Rectal smooth muscle tissue (tissue), 1 donor: Measurements from ENCODE around the gene GATD1.

ENCODE experiments used
- H3K27ac ChIP-seq: one replicate; pipeline ENCODE4 v1.7.0; 2013; ENCODE audit warnings: low read depth, low read length, inconsistent platforms
- H3K27me3 ChIP-seq: one replicate; pipeline ENCODE4 v1.7.0; 2013; ENCODE audit warnings: low read length; ENCODE audit not compliant: control insufficient read depth, insufficient read depth
- H3K36me3 ChIP-seq: one replicate; pipeline ENCODE4 v1.7.0; 2013; ENCODE audit warnings: low read length; ENCODE audit not compliant: control insufficient read depth, insufficient read depth
- H3K4me1 ChIP-seq: one replicate; pipeline ENCODE4 v1.7.0; 2013; ENCODE audit warnings: low read length; ENCODE audit not compliant: control insufficient read depth, insufficient read depth
- H3K4me3 ChIP-seq: one replicate; pipeline ENCODE4 v1.7.0; 2013; ENCODE audit warnings: low read length
- H3K9ac ChIP-seq: one replicate; pipeline ENCODE4 v1.7.0; 2013; ENCODE audit warnings: low read length

The GATD1 gene

GRCh38 chr11:765802-766091, 11.5 kb downstream of the GATD1 start:
- no peak overlapping the region for H3K4me3 ChIP-seq
- H3K4me1 ChIP-seq, result no peaks in the 10 kb centered on the region
- H3K27me3 ChIP-seq, result no peaks in the 10 kb centered on the region
- peaks cover 34% of the 10 kb centered on the region for H3K36me3 ChIP-seq
- no peak overlapping the region for H3K9ac ChIP-seq
- H3K27ac ChIP-seq, result no peak overlapping the region

- no peaks in the 10 kb centered on the region for H3K4me1 ChIP-seq
- peaks cover 32% of the 10 kb centered on the region for H3K36me3 ChIP-seq
- no peak overlapping the region for H3K9ac ChIP-seq
- H3K4me3 ChIP-seq, result no peak overlapping the region
- no peaks in the 10 kb centered on the region for H3K27me3 ChIP-seq
- H3K27ac ChIP-seq, result no peak overlapping the region
Observed at GRCh38 chr11:765025-765801, 12.1 kb downstream of the GATD1 start.

GRCh38 chr11:764322-765024, 12.8 kb downstream of the GATD1 start:
- Histone ChIP-seq H3K27ac (no peak overlapping the region), H3K9ac (no peak overlapping the region)

GRCh38 chr11:763549-764321, 13.6 kb downstream of the GATD1 start:
- H3K27ac ChIP-seq, result no peak overlapping the region
- H3K36me3 ChIP-seq, result peaks cover 34% of the 10 kb centered on the region
- no peaks in the 10 kb centered on the region for H3K4me1 ChIP-seq
- H3K4me3 ChIP-seq, result no peak overlapping the region
- no peak overlapping the region for H3K9ac ChIP-seq
- H3K27me3 ChIP-seq, result no peaks in the 10 kb centered on the region

More at GRCh38 chr11:764322-765024, 12.8 kb downstream of the GATD1 start:
- Histone ChIP-seq H3K27me3 (no peaks in the 10 kb centered on the region), H3K36me3 (peaks cover 32% of the 10 kb centered on the region), H3K4me1 (no peaks in the 10 kb centered on the region), H3K4me3 (no peak overlapping the region)

GRCh38 chr11:763073-763463, 14.2 kb downstream of the GATD1 start:
- peaks cover 34% of the 10 kb centered on the region for H3K36me3 ChIP-seq
- no peak overlapping the region for H3K27ac ChIP-seq
- no peak overlapping the region for H3K9ac ChIP-seq
- H3K4me1 ChIP-seq, result no peaks in the 10 kb centered on the region
- H3K27me3 ChIP-seq, result no peaks in the 10 kb centered on the region
- no peak overlapping the region for H3K4me3 ChIP-seq

GRCh38 chr11:762421-763072, 14.7 kb downstream of the GATD1 start:
- H3K9ac ChIP-seq, result no peak overlapping the region
- H3K27ac ChIP-seq, result no peak overlapping the region
- H3K4me1 ChIP-seq, result no peaks in the 10 kb centered on the region
- H3K4me3 ChIP-seq, result no peak overlapping the region
- H3K27me3 ChIP-seq, result no peaks in the 10 kb centered on the region
- H3K36me3 ChIP-seq, result peaks cover 36% of the 10 kb centered on the region

- Histone ChIP-seq H3K4me1 (no peaks in the 10 kb centered on the region), H3K9ac (no peak overlapping the region), H3K4me3 (no peak overlapping the region), H3K36me3 (peaks cover 41% of the 10 kb centered on the region), H3K27ac (no peak overlapping the region), H3K27me3 (no peaks in the 10 kb centered on the region)
Observed at GRCh38 chr11:761526-762108, 15.7 kb downstream of the GATD1 start.

GRCh38 chr11:760236-760635, 17.1 kb downstream of the GATD1 start:
- Histone ChIP-seq H3K27ac (no peak overlapping the region), H3K9ac (no peak overlapping the region), H3K4me3 (no peak overlapping the region), H3K36me3 (peaks cover 35% of the 10 kb centered on the region), H3K4me1 (no peaks in the 10 kb centered on the region), H3K27me3 (no peaks in the 10 kb centered on the region)

GRCh38 chr11:749731-750130, 27.6 kb downstream of the GATD1 start:
- no peaks in the 10 kb centered on the region for H3K27me3 ChIP-seq
- H3K36me3 ChIP-seq, result no peaks in the 10 kb centered on the region
- peak overlapping the region; percentile 8 for H3K4me3 ChIP-seq
- peaks cover 6% of the 10 kb centered on the region for H3K4me1 ChIP-seq
- H3K9ac ChIP-seq, result no peak overlapping the region
- H3K27ac ChIP-seq, result no peak overlapping the region

- Histone ChIP-seq H3K4me1 (peaks cover 6% of the 10 kb centered on the region), H3K9ac (peak overlapping the region; percentile 12), H3K36me3 (no peaks in the 10 kb centered on the region), H3K4me3 (peak overlapping the region; percentile 86), H3K27me3 (no peaks in the 10 kb centered on the region), H3K27ac (no peak overlapping the region)
Observed at GRCh38 chr11:748007-748359, 29.3 kb downstream of the GATD1 start.

- Histone ChIP-seq H3K4me1 (peaks cover 6% of the 10 kb centered on the region), H3K9ac (peak within 1 kb of the TSS; percentile 12), H3K27ac (peak within 1 kb of the TSS; percentile 61), H3K27me3 (no peaks in the 10 kb centered on the region), H3K36me3 (no peaks in the 10 kb centered on the region), H3K4me3 (peak within 1 kb of the TSS; percentile 86)
Observed at GRCh38 chr11:747158-748006, 29.9 kb downstream of the GATD1 start, which contains the start of gene TALDO1. TSS of gene TALDO1 (plus strand) at chr11:747464. CDS start at chr11:747482, 18 bp downstream.
